ENCODE data around the gene HS1BP3. TPM values are rescaled to one million over a fixed set of nuclear protein-coding genes. Genes with fewer than 3 reads are reported as not detected.

HS1BP3 gene
- total RNA-seq, 1 donor from 2014 or later, result 16.5 TPM

DNA sequence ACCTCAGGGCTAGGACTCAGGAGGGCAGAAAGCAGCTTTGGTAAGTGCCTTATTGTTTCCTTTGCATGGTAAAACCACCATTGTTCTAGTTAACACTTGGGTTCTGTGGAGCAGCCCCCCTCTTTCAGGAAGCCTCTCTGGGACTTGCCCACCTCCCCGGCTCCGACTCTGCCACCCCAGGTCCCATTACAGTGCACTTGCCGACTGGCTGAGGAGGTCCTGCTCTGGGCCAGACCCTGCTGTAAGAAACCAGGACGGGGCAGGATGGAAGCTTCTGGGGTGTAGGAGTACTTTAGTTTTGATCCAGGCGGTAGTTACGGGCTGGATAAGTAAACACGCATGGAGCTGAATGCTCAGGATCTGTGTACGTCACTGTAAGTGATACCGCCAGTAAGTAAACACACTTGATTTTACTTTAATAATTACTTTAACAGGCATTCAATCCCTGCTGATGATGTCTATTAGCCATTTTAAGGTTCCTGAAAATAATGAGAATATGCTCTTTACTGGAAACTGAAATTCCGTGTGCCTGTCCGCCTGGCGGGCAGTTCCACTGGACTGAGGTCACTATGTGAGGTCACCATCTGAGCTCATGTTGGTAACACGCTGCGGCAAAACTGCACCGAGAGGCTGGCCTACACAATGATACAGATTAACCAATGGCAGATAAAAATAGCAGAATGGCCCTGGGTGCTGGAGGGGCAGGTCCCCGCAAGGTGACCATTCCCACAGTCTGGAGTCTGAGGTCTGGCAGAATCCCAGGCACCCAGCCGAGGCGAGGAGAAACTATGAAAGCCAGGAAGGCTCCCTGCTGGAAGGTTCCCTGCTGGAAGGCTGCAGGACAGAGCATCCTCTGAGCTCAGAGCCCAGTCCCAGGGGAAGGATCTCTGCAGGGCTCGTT lies 25.2 kb downstream of the HS1BP3 start:
- Mint-ChIP-seq H3K4me1 (no peaks in the 10 kb centered on the region), H3K9me3 (no peaks in the 10 kb centered on the region), H3K4me3 (no peak overlapping the region), H3K27me3 (ENCODE audit: low read depth) (no peaks in the 10 kb centered on the region), H3K36me3 (peaks cover 1% of the 10 kb centered on the region), H3K27ac (no peak overlapping the region)
- DNase-seq (ENCODE audit: low spot score in 2 of 2, unreplicated experiment in 2 of 2), result no peak
- TF ChIP-seq, protein P1, sequence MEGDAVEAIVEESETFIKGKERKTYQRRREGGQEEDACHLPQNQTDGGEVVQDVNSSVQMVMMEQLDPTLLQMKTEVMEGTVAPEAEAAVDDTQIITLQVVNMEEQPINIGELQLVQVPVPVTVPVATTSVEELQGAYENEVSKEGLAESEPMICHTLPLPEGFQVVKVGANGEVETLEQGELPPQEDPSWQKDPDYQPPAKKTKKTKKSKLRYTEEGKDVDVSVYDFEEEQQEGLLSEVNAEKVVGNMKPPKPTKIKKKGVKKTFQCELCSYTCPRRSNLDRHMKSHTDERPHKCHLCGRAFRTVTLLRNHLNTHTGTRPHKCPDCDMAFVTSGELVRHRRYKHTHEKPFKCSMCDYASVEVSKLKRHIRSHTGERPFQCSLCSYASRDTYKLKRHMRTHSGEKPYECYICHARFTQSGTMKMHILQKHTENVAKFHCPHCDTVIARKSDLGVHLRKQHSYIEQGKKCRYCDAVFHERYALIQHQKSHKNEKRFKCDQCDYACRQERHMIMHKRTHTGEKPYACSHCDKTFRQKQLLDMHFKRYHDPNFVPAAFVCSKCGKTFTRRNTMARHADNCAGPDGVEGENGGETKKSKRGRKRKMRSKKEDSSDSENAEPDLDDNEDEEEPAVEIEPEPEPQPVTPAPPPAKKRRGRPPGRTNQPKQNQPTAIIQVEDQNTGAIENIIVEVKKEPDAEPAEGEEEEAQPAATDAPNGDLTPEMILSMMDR (IDR thresholded peaks at IDR 0.05; ENCODE audit: unreplicated experiment), result no peak

DNA sequence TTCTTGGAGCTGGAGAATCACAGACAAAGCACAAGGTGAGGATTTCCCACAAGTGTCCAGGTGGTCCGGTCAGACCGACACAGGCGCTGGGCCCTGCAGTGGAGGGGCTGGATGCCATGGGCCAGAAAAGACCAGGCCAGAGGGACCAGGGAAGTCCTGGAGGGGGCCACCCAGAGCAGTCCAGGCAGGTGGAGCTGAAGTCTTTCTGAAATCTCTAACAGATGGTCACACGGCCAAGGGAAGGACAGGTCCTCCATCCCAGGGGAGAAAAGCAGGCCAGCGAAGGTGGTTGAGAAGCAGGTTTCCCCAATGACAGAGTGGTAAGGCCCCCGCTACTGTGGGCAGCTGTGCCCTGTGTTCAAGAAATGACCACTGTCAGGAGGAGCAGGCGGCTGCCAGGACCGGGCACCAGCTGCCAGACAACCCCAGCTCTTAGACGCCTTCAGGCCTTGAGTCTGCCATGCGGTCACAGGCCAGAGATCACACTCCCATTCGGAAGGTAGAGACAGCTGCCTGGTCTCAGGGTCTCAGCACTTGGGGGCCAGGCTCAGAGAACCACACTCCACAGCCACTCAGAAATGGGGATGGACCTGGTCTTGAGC lies 25.9 kb downstream of the HS1BP3 start:
- Mint-ChIP-seq H3K4me3 (no peak overlapping the region), H3K36me3 (peaks cover 7% of the 10 kb centered on the region), H3K27ac (no peak overlapping the region), H3K4me1 (no peaks in the 10 kb centered on the region), H3K27me3 (ENCODE audit: low read depth) (no peaks in the 10 kb centered on the region), H3K9me3 (no peaks in the 10 kb centered on the region)
- DNase-seq (ENCODE audit: low spot score in 2 of 2, unreplicated experiment in 2 of 2), result no peak
- TF ChIP-seq, protein P1 (IDR thresholded peaks at IDR 0.05; ENCODE audit: unreplicated experiment), result no peak

DNA sequence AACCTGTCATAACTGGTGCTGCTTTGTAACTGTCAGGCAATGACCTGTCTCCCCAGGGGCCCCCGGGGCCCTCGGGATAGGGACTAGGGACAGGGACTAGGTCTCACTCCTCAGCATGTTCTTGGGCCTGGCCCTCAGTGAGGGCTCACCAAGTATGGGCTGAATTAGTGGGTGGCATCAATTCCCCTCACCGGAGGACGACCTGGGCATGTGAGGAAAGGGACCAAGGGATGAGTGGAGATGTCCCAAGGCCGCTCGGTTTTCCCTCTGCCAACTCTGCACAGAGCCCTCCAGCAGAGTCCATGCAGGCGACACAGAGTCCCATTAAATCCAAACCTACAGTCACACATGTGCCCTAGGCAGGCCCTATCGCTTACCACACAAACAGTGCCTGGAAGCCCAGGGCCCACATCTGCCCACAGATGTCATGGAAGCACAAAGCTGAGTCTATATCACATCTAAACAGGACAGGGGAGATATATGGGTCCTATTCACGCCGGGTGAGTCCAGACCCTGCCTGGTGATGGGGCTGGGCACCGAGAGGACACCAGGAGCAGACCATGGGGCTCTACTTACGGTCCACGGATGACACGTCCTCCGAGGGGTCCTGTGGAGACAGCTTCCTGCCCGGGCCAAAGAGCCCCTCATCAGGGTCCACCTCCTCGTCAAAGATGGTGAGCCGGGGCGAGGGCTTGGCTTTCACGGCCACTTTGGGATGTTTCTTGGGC lies 26.6 kb downstream of the HS1BP3 start:
- H3K9me3 Mint-ChIP-seq, result no peaks in the 10 kb centered on the region
- H3K27me3 Mint-ChIP-seq (ENCODE audit: low read depth), result no peaks in the 10 kb centered on the region
- TF ChIP-seq, protein P1 (IDR thresholded peaks at IDR 0.05; ENCODE audit: unreplicated experiment), result no peak
- H3K36me3 Mint-ChIP-seq, result peaks cover 7% of the 10 kb centered on the region
- H3K4me3 Mint-ChIP-seq, result no peak overlapping the region
- H3K27ac Mint-ChIP-seq, result no peak overlapping the region
- no peak for DNase-seq (ENCODE audit: low spot score in 2 of 2, unreplicated experiment in 2 of 2)
- H3K4me1 Mint-ChIP-seq, result no peaks in the 10 kb centered on the region

- peaks cover 7% of the 10 kb centered on the region for H3K36me3 Mint-ChIP-seq
- TF ChIP-seq, protein P1 (IDR thresholded peaks at IDR 0.05; ENCODE audit: unreplicated experiment), result no peak
- no peaks in the 10 kb centered on the region for H3K4me1 Mint-ChIP-seq
- H3K4me3 Mint-ChIP-seq, result no peak overlapping the region
- no peak overlapping the region for H3K27ac Mint-ChIP-seq
- no peaks in the 10 kb centered on the region for H3K27me3 Mint-ChIP-seq (ENCODE audit: low read depth)
- H3K9me3 Mint-ChIP-seq, result no peaks in the 10 kb centered on the region
- no peak for DNase-seq (ENCODE audit: low spot score in 2 of 2, unreplicated experiment in 2 of 2)
Measured at GRCh38 chr2:20623741-20624155, 27.1 kb downstream of the HS1BP3 start.

DNA sequence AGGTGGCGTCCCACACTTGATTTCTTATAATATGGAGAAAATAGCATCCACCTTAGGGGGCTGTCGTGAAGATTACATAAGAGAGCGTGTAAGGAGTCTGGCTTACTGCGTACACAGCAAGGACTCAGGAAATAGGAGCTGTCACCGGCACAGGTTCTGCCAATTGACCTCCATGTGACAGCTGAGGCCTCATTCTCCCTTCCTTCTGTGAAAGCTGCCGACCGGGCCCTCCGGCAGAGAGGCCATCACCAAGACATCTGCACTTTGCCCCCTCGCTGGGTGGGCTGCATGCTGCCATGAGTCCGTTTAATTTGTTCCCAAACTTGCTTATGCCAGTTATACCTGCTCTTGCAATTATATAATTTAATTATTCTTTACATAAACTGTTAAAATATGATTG lies 27.7 kb downstream of the HS1BP3 start:
- no peak overlapping the region for H3K4me3 Mint-ChIP-seq
- H3K4me1 Mint-ChIP-seq, result peaks cover 1% of the 10 kb centered on the region
- no peak overlapping the region for H3K27ac Mint-ChIP-seq
- DNase-seq (ENCODE audit: low spot score in 2 of 2, unreplicated experiment in 2 of 2), result no peak
- no peaks in the 10 kb centered on the region for H3K27me3 Mint-ChIP-seq (ENCODE audit: low read depth)
- H3K36me3 Mint-ChIP-seq, result peaks cover 7% of the 10 kb centered on the region
- no peaks in the 10 kb centered on the region for H3K9me3 Mint-ChIP-seq
- TF ChIP-seq, protein P1 (IDR thresholded peaks at IDR 0.05; ENCODE audit: unreplicated experiment), result no peak

Measured in mesothelial cell of epicardium (in vitro differentiated cells).